ENCODE results near the gene TSHZ2.

Gene TSHZ2

GRCh38 chr20:53346335-53346648, 374.1 kb downstream of the TSHZ2 start:
- no peak for FAIRE-seq
- TF ChIP-seq, protein P1, sequence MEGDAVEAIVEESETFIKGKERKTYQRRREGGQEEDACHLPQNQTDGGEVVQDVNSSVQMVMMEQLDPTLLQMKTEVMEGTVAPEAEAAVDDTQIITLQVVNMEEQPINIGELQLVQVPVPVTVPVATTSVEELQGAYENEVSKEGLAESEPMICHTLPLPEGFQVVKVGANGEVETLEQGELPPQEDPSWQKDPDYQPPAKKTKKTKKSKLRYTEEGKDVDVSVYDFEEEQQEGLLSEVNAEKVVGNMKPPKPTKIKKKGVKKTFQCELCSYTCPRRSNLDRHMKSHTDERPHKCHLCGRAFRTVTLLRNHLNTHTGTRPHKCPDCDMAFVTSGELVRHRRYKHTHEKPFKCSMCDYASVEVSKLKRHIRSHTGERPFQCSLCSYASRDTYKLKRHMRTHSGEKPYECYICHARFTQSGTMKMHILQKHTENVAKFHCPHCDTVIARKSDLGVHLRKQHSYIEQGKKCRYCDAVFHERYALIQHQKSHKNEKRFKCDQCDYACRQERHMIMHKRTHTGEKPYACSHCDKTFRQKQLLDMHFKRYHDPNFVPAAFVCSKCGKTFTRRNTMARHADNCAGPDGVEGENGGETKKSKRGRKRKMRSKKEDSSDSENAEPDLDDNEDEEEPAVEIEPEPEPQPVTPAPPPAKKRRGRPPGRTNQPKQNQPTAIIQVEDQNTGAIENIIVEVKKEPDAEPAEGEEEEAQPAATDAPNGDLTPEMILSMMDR (IDR thresholded peaks at IDR 0.05; ENCODE audit: insufficient read depth, missing control alignments) = no peak

GRCh38 chr20:53349730-53350129, 377.6 kb downstream of the TSHZ2 start:
- TF ChIP-seq, protein P1 (IDR thresholded peaks at IDR 0.05; ENCODE audit: insufficient read depth, missing control alignments) = no peak
- no peak for DNase-seq (ENCODE audit: insufficient read length, low spot score)
- FAIRE-seq = no peak

More at GRCh38 chr20:53346335-53346648, 374.1 kb downstream of the TSHZ2 start:
- DNase-seq (ENCODE audit: insufficient read length, low spot score) = no peak

DNA sequence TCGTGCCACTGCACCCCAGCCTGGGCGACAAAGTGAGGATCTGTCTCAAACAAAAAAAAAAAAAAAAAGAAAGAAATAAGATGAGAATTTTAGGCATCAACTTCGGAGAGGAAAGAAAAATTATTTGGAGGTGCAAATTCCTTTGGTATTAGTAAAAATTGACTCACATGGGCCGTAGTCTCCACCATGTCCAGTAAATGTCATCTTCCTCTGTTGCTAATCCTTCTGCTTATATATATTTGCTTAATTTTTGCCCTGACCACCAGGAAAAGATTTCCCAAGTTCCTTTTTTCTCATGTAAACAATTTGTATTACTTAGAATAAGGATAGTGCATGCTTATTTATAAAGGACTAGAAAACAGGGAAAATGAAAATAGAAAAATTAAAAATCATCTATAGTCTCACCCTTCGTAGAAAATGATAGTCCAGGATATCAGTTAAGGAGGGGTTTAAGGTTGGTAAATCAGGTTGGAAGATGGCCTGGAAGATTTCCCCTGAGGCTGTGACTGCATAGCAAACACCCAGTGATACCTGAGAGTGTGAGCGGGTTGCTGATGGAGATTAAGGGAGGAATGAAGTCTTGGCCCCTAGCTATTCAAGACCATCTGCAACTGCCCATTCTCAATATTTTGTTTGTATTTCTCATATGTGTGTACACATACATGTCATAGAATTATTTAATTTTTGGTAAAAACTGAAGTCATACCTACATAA, 380.7 kb downstream of the TSHZ2 start:
- TF ChIP-seq, protein P1 (IDR thresholded peaks at IDR 0.05; ENCODE audit: insufficient read depth, missing control alignments) = no peak
- FAIRE-seq (no peak), DNase-seq (ENCODE audit: insufficient read length, low spot score) (no peak)

DNA sequence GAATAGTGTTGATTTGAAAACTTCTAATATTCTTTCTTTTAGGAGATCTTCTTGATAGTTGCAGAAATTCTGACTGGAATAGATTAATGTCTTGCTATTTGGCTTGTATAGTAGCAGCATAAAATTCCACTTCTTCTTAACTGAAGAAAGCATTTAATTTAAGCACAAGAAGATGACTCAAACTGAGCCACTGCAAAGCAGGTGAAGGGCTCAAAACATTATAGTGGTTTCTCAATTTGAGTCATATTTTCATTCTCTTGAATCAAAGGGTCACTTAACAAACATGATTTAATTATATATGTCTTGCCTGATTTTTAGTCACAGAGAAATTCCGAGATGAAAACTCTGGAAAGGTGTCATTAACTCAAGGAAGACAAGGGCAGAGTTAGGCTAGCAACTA, 382.2 kb downstream of the TSHZ2 start:
- FAIRE-seq = no peak
- TF ChIP-seq, protein P1 (IDR thresholded peaks at IDR 0.05; ENCODE audit: insufficient read depth, missing control alignments) = no peak
- no peak for DNase-seq (ENCODE audit: insufficient read length, low spot score)

- DNase-seq (ENCODE audit: insufficient read length, low spot score) (no peak), FAIRE-seq (no peak)
- TF ChIP-seq, protein P1 (IDR thresholded peaks at IDR 0.05; ENCODE audit: insufficient read depth, missing control alignments) = no peak
These were observed 383.6 kb downstream of the TSHZ2 start for GRCh38 chr20:53355790-53356189.

- TF ChIP-seq, protein P1 (IDR thresholded peaks at IDR 0.05; ENCODE audit: insufficient read depth, missing control alignments) = no peak
- DNase-seq (ENCODE audit: insufficient read length, low spot score) (no peak), FAIRE-seq (no peak)
These were observed 387.3 kb downstream of the TSHZ2 start for GRCh38 chr20:53359425-53359824.

DNA sequence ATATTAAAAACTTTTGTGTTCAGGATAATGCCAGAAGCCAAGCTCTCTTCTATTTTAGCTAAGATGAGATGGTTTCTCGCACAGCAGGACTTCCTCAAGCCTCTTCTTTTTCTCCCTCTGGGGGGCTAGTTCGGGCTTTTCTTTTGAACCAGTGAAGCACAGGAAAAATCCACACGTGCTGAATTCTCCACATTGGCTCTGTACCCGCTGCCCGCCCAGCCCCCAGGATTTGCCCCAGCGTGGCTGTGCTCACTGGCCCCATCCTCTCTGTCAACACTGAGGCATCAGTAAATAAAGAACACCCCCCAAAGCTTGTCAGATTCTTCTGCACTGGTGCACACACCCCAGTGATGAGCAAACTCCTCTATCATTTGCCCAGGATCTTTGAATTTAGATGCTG, 388.7 kb downstream of the TSHZ2 start:
- DNase-seq (ENCODE audit: insufficient read length, low spot score) (no peak), FAIRE-seq (no peak)
- TF ChIP-seq, protein P1 (IDR thresholded peaks at IDR 0.05; ENCODE audit: insufficient read depth, missing control alignments) = no peak
